Measurements from ENCODE around the gene PCDH9.

PCDH9 gene

GRCh38 chr13:66557357-66557756 is 672.8 kb downstream of the PCDH9 start:
- no peak for DNase-seq

GRCh38 chr13:66556306-66556705 is 673.8 kb downstream of the PCDH9 start:
- no peak for DNase-seq

GRCh38 chr13:66553391-66553790 is 676.7 kb downstream of the PCDH9 start:
- DNase-seq: no peak

GRCh38 chr13:66551128-66551527 is 679.0 kb downstream of the PCDH9 start:
- no peak for DNase-seq

GRCh38 chr13:66547685-66548084 is 682.5 kb downstream of the PCDH9 start:
- no peak for DNase-seq

GRCh38 chr13:66546534-66547379 is 683.4 kb downstream of the PCDH9 start:
- DNase-seq: no peak

- peak; percentile 52 for DNase-seq
Measured at GRCh38 chr13:66543780-66544179, 686.4 kb downstream of the PCDH9 start.

GRCh38 chr13:66537417-66537816 is 692.7 kb downstream of the PCDH9 start:
- no peak for DNase-seq

- DNase-seq: no peak
Measured at GRCh38 chr13:66536746-66537145, 693.4 kb downstream of the PCDH9 start.

GRCh38 chr13:66534561-66534960 is 695.6 kb downstream of the PCDH9 start:
- DNase-seq: no peak

- DNase-seq: no peak
Measured at GRCh38 chr13:66532845-66533244, 697.3 kb downstream of the PCDH9 start.

- DNase-seq: no peak
Measured at GRCh38 chr13:66532146-66532545, 698.0 kb downstream of the PCDH9 start.

GRCh38 chr13:66530686-66531085 is 699.5 kb downstream of the PCDH9 start:
- DNase-seq: no peak

- DNase-seq: no peak
Measured at GRCh38 chr13:66530158-66530557, 700.0 kb downstream of the PCDH9 start.

- DNase-seq: no peak
Measured at GRCh38 chr13:66528944-66529576, 701.1 kb downstream of the PCDH9 start.

- no peak for DNase-seq
Measured at GRCh38 chr13:66528180-66528579, 702.0 kb downstream of the PCDH9 start.

- no peak for DNase-seq
Measured at GRCh38 chr13:66520511-66521355, 709.4 kb downstream of the PCDH9 start.

- no peak for DNase-seq
Measured at GRCh38 chr13:66519259-66519658, 710.9 kb downstream of the PCDH9 start.

- no peak for DNase-seq
Measured at GRCh38 chr13:66518068-66518467, 712.1 kb downstream of the PCDH9 start.

GRCh38 chr13:66513728-66514127 is 716.4 kb downstream of the PCDH9 start:
- no peak for DNase-seq

- no peak for DNase-seq
Measured at GRCh38 chr13:66509175-66509574, 721.0 kb downstream of the PCDH9 start.

GRCh38 chr13:66508153-66508909 is 721.8 kb downstream of the PCDH9 start:
- DNase-seq: no peak

GRCh38 chr13:66506979-66507378 is 723.2 kb downstream of the PCDH9 start:
- DNase-seq: no peak
